Right lung (tissue), 5 donors: ENCODE data around the gene SNX21. TPM values are rescaled to one million over a fixed set of nuclear protein-coding genes. Genes with fewer than 3 reads are reported as not detected.

Experiments used
- DNase-seq, 2 donors: peaks; one replicate each; pipeline ENCODE4 v3.0.0-alpha.2; 2013
- polyA plus RNA-seq, 5 donors: library from polyadenylated mRNA; unstranded; fragments of 120-200 nt; gene quantifications; one replicate each; pipeline versions ENCODE4 v1.2.1 to v1.2.3, GENCODE V29; 2013; ENCODE audit warnings: inconsistent platforms in 1 of 5, low replicate concordance in 1 of 5; ENCODE audit not compliant: insufficient read length in 5 of 5, insufficient read depth in 1 of 5

SNX21 gene
- polyA plus RNA-seq, 5 donors, result 13.0 to 22.5 (median 17.7) TPM

DNA sequence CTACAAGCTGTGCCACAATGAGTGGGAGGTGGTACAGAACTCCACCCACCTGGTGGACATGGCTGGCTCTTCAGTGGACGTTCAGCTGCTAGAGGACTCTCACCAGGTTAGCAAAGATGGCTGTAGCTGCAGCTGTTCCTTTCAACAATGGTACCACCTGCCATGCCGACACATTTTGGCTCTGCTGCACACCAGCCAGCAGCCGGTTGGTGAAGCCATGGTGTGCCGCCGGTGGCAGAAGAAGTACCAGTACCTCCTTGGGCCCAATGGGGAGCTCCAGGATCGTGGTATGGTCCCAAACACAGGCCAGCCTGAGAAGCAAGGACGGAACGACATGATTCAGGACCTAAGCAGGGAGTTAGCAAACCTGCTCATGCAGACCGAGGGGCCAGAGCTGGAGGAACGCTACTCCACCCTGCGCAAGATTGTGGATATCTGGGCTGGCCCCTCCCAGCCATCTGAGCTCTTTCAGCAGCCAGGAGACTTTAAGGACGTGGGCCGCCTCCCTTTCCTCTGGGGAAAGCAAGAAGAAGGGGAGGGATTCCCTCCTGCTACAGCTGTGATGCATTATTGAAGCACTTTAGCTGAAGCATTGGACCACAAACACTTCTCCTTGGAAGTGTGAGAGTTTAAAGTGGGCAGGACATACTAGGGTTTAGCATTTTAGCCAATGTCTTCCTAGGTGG is 44.6 kb downstream of the SNX21 start:
- no peak for DNase-seq

DNA sequence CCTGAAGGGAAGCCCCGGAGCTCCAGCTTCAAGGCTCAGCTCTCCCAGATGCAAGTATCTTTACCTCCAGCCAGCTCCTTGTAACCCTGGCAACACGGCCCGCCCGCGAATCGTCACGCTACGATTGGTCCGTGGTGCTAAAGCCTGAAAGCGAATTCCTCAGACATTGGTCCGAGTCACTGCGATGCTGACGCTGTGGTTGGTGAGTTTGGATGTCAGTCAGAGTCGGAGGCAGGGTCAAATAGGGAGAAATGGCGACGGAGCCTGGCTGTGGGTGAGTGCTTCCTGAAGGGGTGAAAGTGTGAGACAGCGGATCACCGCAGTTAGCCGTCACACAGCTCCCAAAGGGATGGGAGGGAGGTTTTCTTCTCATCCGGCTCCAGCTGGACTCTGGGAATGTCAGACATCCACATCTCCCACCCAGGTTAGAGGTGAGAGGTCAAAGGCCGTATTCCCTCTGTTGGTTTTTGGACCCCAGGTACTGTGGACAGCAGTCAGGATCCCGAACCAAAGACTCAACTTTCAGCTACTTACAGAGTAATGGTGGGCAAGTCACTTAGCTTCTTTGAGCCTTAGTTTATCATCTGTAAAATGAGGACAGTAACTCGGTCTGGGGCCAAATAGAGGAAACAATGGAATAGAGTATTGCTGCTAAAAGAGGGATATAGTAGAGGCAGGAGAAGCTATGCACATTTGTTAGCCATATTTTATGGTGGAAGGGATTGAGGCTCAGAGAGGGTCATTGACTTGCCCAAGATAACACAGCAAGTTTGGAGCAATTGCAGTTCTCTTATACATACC is 47.6 kb downstream of the SNX21 start, which contains the start of gene ZSWIM1:
ZSWIM1 (plus strand) TSS at position 240 of the 801 bp plus-strand sequence. CDS start 1,366 bp downstream, outside the sequence.
- peak; percentile 98 to 99 for DNase-seq

GRCh38 chr20:45882469-45883099 is 49.0 kb downstream of the SNX21 start:
- DNase-seq, result no peak

GRCh38 chr20:45883100-45883469 is 49.5 kb downstream of the SNX21 start:
- DNase-seq, result no peak

DNA sequence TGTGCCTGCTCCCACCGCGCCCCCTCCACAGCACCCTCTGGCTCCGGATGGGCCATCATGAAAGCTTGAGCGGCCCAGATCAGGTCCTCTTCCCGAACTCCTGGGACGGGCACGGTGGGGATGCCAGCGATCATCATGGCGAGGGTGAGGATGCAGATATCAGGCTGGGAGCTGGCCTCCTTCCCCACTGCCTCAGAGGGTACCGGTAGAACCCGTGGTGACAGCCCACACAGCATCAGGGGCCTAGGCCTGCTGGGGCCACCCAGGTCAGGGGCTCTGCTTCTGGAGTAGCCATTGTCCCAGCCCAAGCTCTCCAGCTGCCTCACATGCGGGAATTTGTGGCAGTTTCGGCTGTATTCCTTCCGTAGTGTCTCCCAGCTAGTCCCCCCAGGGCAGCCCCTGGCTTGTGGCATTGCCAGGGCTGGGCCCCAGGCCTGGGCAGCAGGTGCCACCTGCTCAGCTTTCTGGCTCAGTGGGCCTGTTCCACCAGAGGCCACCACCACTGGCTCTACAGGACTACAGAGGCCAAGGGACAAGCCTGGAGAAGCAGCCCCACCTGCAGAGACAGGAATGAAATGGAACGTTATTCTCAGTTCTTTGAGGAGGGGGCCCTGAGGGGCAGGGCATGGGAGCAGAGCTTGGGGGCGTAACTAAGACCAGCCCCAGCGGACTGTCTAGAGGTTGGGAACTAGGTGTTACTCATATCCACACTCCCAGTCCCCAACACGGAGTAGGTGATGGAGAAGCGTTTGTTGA is 53.2 kb downstream of the SNX21 start:
- no peak for DNase-seq

- DNase-seq, result no peak
These were observed 53.7 kb downstream of the SNX21 start, which contains the start of gene SPATA25 for GRCh38 chr20:45887346-45887715. Gene SPATA25, minus strand, starts transcription at chr20:45887622. Its CDS starts 32 bp downstream, at chr20:45887590.

GRCh38 chr20:45888681-45889080 is 55.1 kb downstream of the SNX21 start:
- no peak for DNase-seq

GRCh38 chr20:45890077-45890984 is 56.7 kb downstream of the SNX21 start:
- DNase-seq, result peak; percentile 70 to 76

- DNase-seq, result peak; percentile 88 to 91
These were observed 57.7 kb downstream of the SNX21 start, which contains the start of the genes CTSA and NEURL2 for GRCh38 chr20:45890985-45891983. Gene CTSA, plus strand, starts transcription at chr20:45891335. Its CDS starts 234 bp downstream, at chr20:45891569. Gene NEURL2, minus strand, starts transcription at chr20:45891208. Its CDS starts 217 bp downstream, at chr20:45890991.

DNA sequence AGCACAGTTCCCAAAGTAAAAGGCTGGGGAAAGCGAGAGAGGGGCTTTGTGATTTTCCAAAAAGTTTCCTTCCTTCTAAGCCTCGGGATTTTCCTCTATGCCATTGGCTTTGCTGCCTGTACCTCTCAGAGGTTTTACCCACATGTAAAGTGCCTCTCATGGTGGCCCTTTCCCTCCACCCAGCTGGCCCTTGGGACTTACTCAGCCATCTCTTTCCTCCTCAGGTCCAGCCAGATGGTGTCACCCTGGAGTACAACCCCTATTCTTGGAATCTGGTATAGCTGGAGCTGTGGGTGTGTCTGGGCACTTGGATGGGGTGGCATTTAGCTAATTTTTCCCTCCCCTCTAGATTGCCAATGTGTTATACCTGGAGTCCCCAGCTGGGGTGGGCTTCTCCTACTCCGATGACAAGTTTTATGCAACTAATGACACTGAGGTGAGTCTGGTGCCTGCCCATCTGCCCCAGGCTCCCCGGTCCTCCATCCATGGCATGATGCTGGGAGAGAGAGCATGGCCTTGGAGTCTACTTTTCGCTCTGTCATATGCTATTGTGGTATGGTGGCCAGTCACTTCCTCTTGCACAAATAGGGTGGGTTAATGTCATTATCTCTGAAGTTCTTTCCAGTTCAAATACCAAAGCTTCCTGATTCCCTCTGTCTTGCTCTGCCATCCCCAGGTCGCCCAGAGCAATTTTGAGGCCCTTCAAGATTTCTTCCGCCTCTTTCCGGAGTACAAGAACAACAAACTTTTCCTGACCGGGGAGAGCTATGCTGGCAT is 58.6 kb downstream of the SNX21 start:
- DNase-seq, result peak in 1 of 2 donors; percentile 2

Other genes with a start within 250 kb of the SNX21 start
- gene WFDC10A, start 204.1 kb upstream of the SNX21 start, polyA plus RNA-seq, result not detected
- gene WFDC9, start 202.5 kb upstream of the SNX21 start, polyA plus RNA-seq, result not detected
- not detected for gene WFDC11, start 163.6 kb upstream of the SNX21 start, polyA plus RNA-seq
- not detected for gene WFDC13, start 131.8 kb upstream of the SNX21 start, polyA plus RNA-seq
- gene WFDC10B, start 128.8 kb upstream of the SNX21 start, polyA plus RNA-seq, result not detected
- gene SPINT4, start 111.5 kb upstream of the SNX21 start, polyA plus RNA-seq, result not detected
- gene WFDC3, start 41.9 kb upstream of the SNX21 start, polyA plus RNA-seq, result 1 to 10 TPM in 2 of 5 donors, under 1 TPM in 3; 0.20 to 1.3 (median 0.71) TPM
- 10 to 100 TPM; 26.4 to 36.0 (median 28.9) TPM for gene DNTTIP1, start 41.8 kb upstream of the SNX21 start, polyA plus RNA-seq
- 100 to 1,000 TPM in 1 of 5 donors, 10 to 100 TPM in 4; 43.4 to 104 (median 68.6) TPM for gene UBE2C, start 21.2 kb upstream of the SNX21 start, polyA plus RNA-seq
- gene TNNC2, start 6.5 kb upstream of the SNX21 start, polyA plus RNA-seq, result 100 to 1,000 TPM in 1 of 5 donors, 1 to 10 TPM in 2, under 1 TPM in 2; 0.29 to 321 (median 3.0) TPM
- gene ACOT8, start 23.6 kb downstream of the SNX21 start, polyA plus RNA-seq, result 10 to 100 TPM; 19.2 to 28.4 (median 22.0) TPM
- 1 to 10 TPM; 5.0 to 5.9 (median 5.4) TPM for gene ZSWIM3, start 23.8 kb downstream of the SNX21 start, polyA plus RNA-seq
- 10 to 100 TPM; 12.0 to 15.5 (median 14.3) TPM for gene ZSWIM1, start 47.4 kb downstream of the SNX21 start, polyA plus RNA-seq
- 1 to 10 TPM; 1.3 to 3.6 (median 3.4) TPM for gene SPATA25, start 53.8 kb downstream of the SNX21 start, polyA plus RNA-seq
- gene NEURL2, start 57.4 kb downstream of the SNX21 start, polyA plus RNA-seq, result 1 to 10 TPM; 3.4 to 5.2 (median 4.2) TPM
- gene CTSA, start 57.5 kb downstream of the SNX21 start, polyA plus RNA-seq, result 10 to 100 TPM; 69.0 to 75.0 (median 72.0) TPM
- gene PLTP, start 78.4 kb downstream of the SNX21 start, polyA plus RNA-seq, result 10 to 100 TPM; 36.4 to 72.4 (median 44.1) TPM
- 10 to 100 TPM; 35.5 to 51.2 (median 44.2) TPM for gene PCIF1, start 100.9 kb downstream of the SNX21 start, polyA plus RNA-seq
- gene ZNF335, start 138.4 kb downstream of the SNX21 start, polyA plus RNA-seq, result 10 to 100 TPM; 15.0 to 21.3 (median 16.9) TPM
- under 1 TPM; 0.38 to 0.53 (median 0.46) TPM for gene MMP9, start 175.1 kb downstream of the SNX21 start, polyA plus RNA-seq
- gene SLC12A5, start 195.4 kb downstream of the SNX21 start, polyA plus RNA-seq, result 1 to 10 TPM; 1.1 to 2.3 (median 1.7) TPM